Esophagus (tissue), 2 donors: ENCODE data around the gene SUMO3. TPM values are rescaled to one million over a fixed set of nuclear protein-coding genes. Genes with fewer than 3 reads are reported as not detected.

Source experiments
- H3K27ac ChIP-seq, 2 donors: one replicate each; pipeline ENCODE4 v1.5.1; 2013; ENCODE audit warnings: low read depth in 2 of 2, mild to moderate bottlenecking in 2 of 2, inconsistent platforms in 1 of 2, low read length in 1 of 2, moderate library complexity in 1 of 2
- H3K27me3 ChIP-seq, 2 donors: one replicate each; pipeline ENCODE4 v1.6.1; 2013; ENCODE audit warnings: low read length in 2 of 2, control low read depth in 1 of 2, mild to moderate bottlenecking in 1 of 2; ENCODE audit not compliant: insufficient read depth in 2 of 2, control insufficient read depth in 1 of 2
- H3K36me3 ChIP-seq, 2 donors: one replicate each; pipeline ENCODE4 v1.6.1; 2013; ENCODE audit warnings: low read length in 1 of 2; ENCODE audit not compliant: control insufficient read depth in 2 of 2, insufficient read depth in 2 of 2
- H3K4me1 ChIP-seq, 2 donors: one replicate each; pipeline ENCODE4 v1.6.1; 2013; ENCODE audit warnings: low read length in 1 of 2; ENCODE audit not compliant: control insufficient read depth in 2 of 2, insufficient read depth in 2 of 2
- H3K4me3 ChIP-seq, 2 donors: one replicate each; pipeline ENCODE4 v1.5.1; 2013; ENCODE audit warnings: low read length in 2 of 2, mild to moderate bottlenecking in 2 of 2, low read depth in 1 of 2, moderate library complexity in 1 of 2
- H3K9me3 ChIP-seq, 2 donors: one replicate each; pipeline ENCODE4 v1.6.1; 2013; ENCODE audit warnings: mild to moderate bottlenecking in 2 of 2, low read depth in 1 of 2, low read length in 1 of 2, moderate library complexity in 1 of 2; ENCODE audit not compliant: control insufficient read depth in 2 of 2, insufficient read depth in 1 of 2
- WGBS, 2 donors: extraction: QIAGEN DNeasy Blood & Tissue Kit; methylation state at CpG; one replicate each; pipeline ENCODE4 v1.1.7; 2013; 5-methylcytosine and 5-hydroxymethylcytosine counted together
- polyA plus RNA-seq, 2 donors: library from polyadenylated mRNA; stranded (reverse); fragments of 200-250 nt; gene quantifications; one replicate each; pipeline ENCODE4 v1.2.3, GENCODE V29; 2013
- donor health status: healthy with polysubstance abuse.
- donor health status: Bipolar disorder and iron deficiency.

Gene SUMO3
- polyA plus RNA-seq, 2 donors: 13.4 to 36.5 TPM

DNA sequence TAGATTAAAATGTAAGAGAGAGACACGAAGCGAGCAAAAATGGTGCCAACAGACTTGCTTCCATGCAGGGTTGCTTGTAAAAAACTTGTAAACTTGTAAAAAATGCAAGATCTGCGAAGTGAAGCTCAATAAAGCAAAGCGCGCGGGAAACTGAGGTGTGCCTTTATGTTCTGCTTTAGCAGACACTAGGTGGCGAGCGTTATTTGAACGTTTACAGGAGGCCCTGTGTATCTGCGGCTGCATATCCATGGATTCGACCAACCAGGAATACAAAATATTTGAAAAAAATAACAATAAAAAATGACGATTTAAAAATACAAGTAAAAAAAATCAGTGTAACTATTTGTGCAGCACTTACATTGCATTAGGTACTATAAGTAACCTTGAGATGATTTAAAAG, 17.8 kb downstream of the SUMO3 start:
- no peaks in the 10 kb centered on the region for H3K9me3 ChIP-seq
- peak overlapping the region in 1 of 2 donors; percentile 99 for H3K4me3 ChIP-seq
- H3K36me3 ChIP-seq: peaks cover 0 to 3% of the 10 kb centered on the region in 2 donors
- H3K27ac ChIP-seq: no peak overlapping the region
- H3K27me3 ChIP-seq: no peaks in the 10 kb centered on the region
- WGBS, 2 donors: 48 to 53% methylated on average over 12 of the region's 12 CpGs
- peaks cover 0 to 2% of the 10 kb centered on the region in 2 donors for H3K4me1 ChIP-seq

DNA sequence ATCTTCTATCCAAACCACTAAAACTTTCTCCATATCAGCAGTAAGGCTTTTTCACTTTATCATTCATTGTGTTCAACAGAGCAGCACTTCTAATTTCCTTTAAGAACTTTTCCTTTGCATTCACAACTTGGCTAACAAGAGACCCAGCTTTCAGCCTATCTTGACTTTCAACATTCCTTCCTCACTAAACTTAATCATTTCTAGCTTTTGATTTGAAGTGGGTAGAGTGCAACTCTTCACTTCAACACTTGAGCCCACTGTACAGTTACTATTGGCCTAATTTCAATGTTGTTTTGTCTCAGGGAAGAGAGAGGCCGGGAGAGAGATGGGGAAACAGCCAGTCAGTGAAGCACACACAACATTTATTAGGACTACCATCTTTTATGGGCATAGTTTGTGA, 18.2 kb downstream of the SUMO3 start:
- H3K27ac ChIP-seq: no peak overlapping the region
- 56 to 67% methylated on average over 1 of the region's 1 CpG for WGBS, 2 donors
- H3K36me3 ChIP-seq: no peaks in the 10 kb centered on the region
- H3K4me3 ChIP-seq: no peak overlapping the region
- H3K9me3 ChIP-seq: no peaks in the 10 kb centered on the region
- peaks cover 0 to 2% of the 10 kb centered on the region in 2 donors for H3K4me1 ChIP-seq
- H3K27me3 ChIP-seq: no peaks in the 10 kb centered on the region

DNA sequence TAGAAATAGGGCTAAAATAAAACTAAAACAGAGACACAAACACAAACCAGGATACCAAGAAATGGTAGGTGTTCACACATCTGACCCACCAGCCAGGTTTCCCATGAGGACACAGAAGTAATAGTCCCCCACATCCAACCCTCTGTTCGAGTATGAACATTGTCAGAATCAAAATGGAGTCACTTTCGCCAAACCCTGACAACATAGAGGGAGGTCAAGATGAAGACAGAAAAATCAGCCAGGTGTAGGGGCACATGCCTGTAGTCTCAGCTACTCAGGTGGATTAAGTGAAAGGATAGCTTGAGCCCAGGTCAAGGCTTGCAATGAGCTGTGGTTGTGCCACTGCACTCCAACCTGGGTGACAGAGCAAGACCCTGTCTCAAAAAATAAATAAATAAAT, 20.1 kb downstream of the SUMO3 start:
- WGBS, 2 donors: 97% methylated on average over 2 of the region's 2 CpGs
- Histone ChIP-seq H3K9me3 (no peaks in the 10 kb centered on the region), H3K4me1 (peaks cover 0 to 2% of the 10 kb centered on the region in 2 donors), H3K27ac (no peak overlapping the region), H3K27me3 (no peaks in the 10 kb centered on the region), H3K36me3 (no peaks in the 10 kb centered on the region), H3K4me3 (no peak overlapping the region)

DNA sequence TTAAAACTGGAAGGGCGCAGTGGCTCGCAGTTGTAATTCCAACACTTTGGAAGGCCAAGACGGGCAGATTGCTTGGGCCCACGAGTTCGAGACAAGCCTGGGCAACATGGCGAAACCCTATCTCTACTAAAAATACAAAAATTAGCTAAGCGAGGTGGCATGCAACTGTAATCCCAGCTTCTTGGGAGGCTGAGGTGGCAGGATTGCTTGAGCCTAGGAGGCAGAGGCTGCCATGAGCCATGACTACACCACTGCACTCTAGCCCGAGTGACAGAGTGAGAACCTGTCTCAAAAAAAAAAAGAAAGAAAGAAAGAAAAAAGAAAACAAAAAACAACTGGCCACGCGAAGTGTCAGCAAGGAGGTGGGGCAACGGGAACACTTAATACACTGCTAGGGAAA, 22.5 kb downstream of the SUMO3 start:
- WGBS, 2 donors: 92 to 94% methylated on average over 11 of the region's 11 CpGs
- Histone ChIP-seq H3K27me3 (no peaks in the 10 kb centered on the region), H3K9me3 (no peaks in the 10 kb centered on the region), H3K36me3 (peaks cover 2 to 3% of the 10 kb centered on the region in 2 donors), H3K27ac (no peak overlapping the region), H3K4me3 (no peak overlapping the region), H3K4me1 (peaks cover 0 to under 1% of the 10 kb centered on the region in 2 donors)

DNA sequence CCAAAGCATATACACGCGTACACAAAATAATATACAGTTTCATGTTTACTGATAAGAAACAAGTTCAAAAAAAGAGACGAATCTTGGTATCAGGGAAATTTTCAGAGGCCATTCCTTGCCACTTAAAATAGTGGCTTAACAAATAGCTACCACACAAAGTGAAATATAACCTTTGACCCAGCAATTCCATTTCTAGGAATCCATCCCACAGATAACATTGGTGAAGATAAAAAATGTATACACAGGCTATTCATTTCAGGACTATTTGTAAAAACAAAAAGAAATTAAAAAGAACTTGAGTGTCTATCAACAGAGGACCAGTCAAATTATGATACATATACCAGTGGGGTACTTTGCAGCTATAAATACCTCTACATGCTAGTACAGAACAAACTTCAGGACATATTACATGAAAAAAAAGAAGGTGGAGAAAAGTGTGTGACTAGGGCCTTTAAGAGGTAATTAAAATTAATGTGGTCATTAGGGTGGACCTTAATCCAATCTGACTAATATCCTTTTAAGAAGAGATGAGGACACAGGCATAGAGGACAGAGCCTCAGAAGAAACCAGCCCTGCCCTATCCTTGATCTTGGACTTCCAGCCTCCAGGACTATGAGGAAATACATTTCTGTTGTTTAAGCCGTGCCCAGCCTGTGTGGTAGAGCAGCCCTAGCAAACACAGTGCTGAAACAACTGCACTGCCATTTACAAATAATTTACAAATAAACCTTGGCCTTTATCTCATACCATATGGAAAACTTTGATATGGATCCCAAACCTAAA, 24.1 kb downstream of the SUMO3 start:
- no peak overlapping the region for H3K27ac ChIP-seq
- no peaks in the 10 kb centered on the region for H3K4me1 ChIP-seq
- H3K36me3 ChIP-seq: peaks cover 2 to 3% of the 10 kb centered on the region in 2 donors
- no peak overlapping the region for H3K4me3 ChIP-seq
- WGBS, 2 donors: 26 to 27% methylated on average over 4 of the region's 4 CpGs
- H3K9me3 ChIP-seq: no peaks in the 10 kb centered on the region
- H3K27me3 ChIP-seq: no peaks in the 10 kb centered on the region

DNA sequence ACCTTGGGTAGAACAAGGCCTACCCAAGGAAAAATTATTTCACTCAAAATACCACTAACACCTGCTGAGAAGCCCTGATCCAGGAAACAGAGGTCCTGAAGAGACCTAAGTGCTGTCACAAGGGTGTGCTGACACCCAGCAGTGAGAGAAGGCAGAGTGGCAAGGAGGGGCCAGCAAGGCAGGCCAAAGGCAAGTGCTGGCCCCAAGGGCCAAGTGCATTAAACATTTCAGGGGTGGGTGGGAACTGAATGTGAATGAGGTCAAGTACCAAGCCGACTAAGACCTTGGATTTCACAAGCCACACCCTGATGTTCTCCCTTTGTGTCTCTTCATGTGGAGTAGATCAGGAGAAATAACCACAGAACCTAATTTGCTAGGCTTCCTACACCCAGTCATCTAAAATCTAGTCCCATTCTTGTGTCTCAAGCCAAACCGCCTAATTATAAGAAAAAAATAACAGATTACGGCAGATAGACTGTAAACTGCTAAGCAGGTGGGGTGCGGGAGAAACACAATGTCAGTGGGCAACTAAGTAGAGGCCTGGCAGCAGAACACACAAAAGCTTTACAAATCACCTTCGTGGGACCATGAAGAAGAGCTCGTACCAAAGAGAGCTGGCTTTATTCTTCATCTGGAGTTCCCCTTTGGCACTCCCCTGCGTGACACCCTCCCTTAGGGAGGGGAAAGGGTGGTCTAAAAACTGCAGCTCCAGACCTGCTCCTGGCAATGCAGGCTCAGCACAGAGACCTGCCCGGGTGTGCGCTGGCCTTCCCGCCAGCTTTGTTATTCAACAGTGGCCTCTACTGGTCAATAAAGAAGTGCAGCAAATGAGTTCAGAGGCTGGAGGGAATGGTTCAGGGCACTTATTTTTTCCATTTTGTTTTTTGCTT, 24.9 kb downstream of the SUMO3 start:
- Histone ChIP-seq H3K27ac (no peak overlapping the region), H3K4me1 (no peaks in the 10 kb centered on the region), H3K36me3 (peaks cover 2 to 3% of the 10 kb centered on the region in 2 donors), H3K4me3 (no peak overlapping the region), H3K27me3 (no peaks in the 10 kb centered on the region), H3K9me3 (no peaks in the 10 kb centered on the region)
- WGBS, 2 donors: 15 to 16% methylated on average over 10 of the region's 10 CpGs

DNA sequence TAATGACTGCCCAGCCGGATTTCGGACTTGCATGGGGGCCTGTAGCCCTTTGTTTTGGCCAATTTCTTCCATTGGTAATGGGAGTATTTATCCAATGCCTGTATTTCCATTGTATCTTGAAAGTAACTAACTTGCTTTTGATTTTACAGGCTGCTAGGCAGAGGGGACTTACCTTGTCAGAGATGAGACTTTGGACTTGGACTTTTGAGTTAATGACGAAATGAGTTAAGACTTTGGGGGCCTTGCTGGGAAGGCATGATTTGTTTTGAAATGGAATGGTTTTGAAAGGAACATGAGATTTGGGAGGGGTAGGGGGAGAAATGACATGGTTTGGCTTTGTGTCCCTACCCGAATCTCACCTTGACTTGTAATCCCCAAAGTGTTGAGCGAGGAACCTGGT, 25.9 kb downstream of the SUMO3 start:
- no peaks in the 10 kb centered on the region for H3K9me3 ChIP-seq
- peaks cover 2 to 3% of the 10 kb centered on the region in 2 donors for H3K36me3 ChIP-seq
- no peaks in the 10 kb centered on the region for H3K27me3 ChIP-seq
- H3K27ac ChIP-seq: no peak overlapping the region
- peaks cover 0 to 3% of the 10 kb centered on the region in 2 donors for H3K4me1 ChIP-seq
- H3K4me3 ChIP-seq: no peak overlapping the region
- 96% methylated on average over 5 of the region's 5 CpGs for WGBS, 2 donors

DNA sequence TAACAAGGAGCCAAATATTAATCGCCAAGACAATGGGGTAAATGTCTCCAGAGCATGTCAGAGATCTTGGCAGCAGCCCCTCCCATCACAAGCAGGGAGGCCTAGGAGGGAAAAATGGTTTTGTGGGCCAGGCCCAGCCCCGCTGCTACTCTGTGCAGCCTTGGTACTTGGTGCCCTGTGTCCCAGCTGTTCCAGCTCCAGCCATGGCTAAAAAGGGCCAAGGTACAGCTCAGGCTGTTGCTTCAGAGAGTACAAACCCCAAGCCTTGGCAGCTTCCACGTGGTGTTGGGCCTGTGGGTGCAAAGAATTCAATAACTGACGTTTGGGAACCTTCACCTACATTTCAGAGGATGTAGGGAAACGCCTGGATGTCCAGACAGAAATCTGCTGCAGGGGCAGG, 26.6 kb downstream of the SUMO3 start:
- H3K36me3 ChIP-seq: peaks cover 2 to 3% of the 10 kb centered on the region in 2 donors
- 80% methylated on average over 5 of the region's 5 CpGs for WGBS, 2 donors
- peaks cover under 1 to 3% of the 10 kb centered on the region in 2 donors for H3K4me1 ChIP-seq
- H3K4me3 ChIP-seq: no peak overlapping the region
- no peak overlapping the region for H3K27ac ChIP-seq
- no peaks in the 10 kb centered on the region for H3K9me3 ChIP-seq
- no peaks in the 10 kb centered on the region for H3K27me3 ChIP-seq

DNA sequence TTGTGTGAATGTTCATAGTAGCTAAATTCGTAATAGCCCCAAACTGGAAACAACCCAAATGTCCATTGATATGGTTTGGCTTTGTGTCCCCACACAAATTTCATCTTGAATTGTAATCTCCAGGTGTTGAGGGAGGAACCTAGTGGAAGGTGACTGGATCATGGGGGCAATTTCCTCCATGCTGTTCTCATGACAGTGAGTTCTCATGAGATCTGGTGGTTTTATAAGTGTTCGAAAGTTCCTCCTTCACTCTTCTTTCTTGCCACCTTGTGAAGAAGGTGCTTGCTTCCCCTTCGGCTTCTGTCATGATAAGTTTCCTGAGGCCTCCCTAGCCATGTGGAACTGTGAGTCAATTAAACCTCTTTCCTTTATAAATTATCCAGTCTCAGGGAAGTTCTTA, 27.5 kb downstream of the SUMO3 start:
- H3K9me3 ChIP-seq: no peaks in the 10 kb centered on the region
- H3K27me3 ChIP-seq: no peaks in the 10 kb centered on the region
- H3K4me3 ChIP-seq: no peak overlapping the region
- 92% methylated on average over 3 of the region's 3 CpGs for WGBS, 2 donors
- H3K27ac ChIP-seq: no peak overlapping the region
- H3K36me3 ChIP-seq: peaks cover 2 to 3% of the 10 kb centered on the region in 2 donors
- H3K4me1 ChIP-seq: peaks cover 2 to 5% of the 10 kb centered on the region in 2 donors
